Measurements from ENCODE around the gene LMAN1L.

LMAN1L gene

GRCh38 chr15:74781431-74782258, 31.0 kb upstream of the LMAN1L start, which contains the start of gene CSK:
CSK (plus strand) TSS chr15:74782080; CDS start chr15:74798298, 16,218 bp downstream.
- Histone ChIP-seq H3K36me3 (replicated peaks; ENCODE audit: insufficient read depth, low read length) (no peaks in the 10 kb centered on the region), H2AFZ (ENCODE audit: low read length) (peak within 1 kb of the TSS; percentile 25), H3K27ac (ENCODE audit: low read length) (peak within 1 kb of the TSS; percentile 95), H3K9ac (ENCODE audit: low read length) (peak within 1 kb of the TSS; percentile 89), H3K79me2 (ENCODE audit: low read length) (peaks cover 56% of the 10 kb centered on the region), H3K4me3 (ENCODE audit: low read length) (peak within 1 kb of the TSS; percentile 93), H4K20me1 (ENCODE audit: insufficient read depth, low read length) (no peaks in the 10 kb centered on the region), H3K4me2 (ENCODE audit: low read depth, low read length) (peak within 1 kb of the TSS; percentile 99), H3K9me3 (replicated peaks; ENCODE audit: insufficient read depth, low read length) (no peaks in the 10 kb centered on the region), H3K4me1 (ENCODE audit: low read length) (peaks cover 59% of the 10 kb centered on the region), H3K27me3 (replicated peaks; ENCODE audit: insufficient read depth, low read length) (no peaks in the 10 kb centered on the region), H3K9me2 (replicated peaks; ENCODE audit: insufficient read depth, low read length) (no peaks in the 10 kb centered on the region), H3F3A (ENCODE audit: insufficient read depth, low read length) (peaks cover 85% of the 10 kb centered on the region)
- TF ChIP-seq, protein P1, sequence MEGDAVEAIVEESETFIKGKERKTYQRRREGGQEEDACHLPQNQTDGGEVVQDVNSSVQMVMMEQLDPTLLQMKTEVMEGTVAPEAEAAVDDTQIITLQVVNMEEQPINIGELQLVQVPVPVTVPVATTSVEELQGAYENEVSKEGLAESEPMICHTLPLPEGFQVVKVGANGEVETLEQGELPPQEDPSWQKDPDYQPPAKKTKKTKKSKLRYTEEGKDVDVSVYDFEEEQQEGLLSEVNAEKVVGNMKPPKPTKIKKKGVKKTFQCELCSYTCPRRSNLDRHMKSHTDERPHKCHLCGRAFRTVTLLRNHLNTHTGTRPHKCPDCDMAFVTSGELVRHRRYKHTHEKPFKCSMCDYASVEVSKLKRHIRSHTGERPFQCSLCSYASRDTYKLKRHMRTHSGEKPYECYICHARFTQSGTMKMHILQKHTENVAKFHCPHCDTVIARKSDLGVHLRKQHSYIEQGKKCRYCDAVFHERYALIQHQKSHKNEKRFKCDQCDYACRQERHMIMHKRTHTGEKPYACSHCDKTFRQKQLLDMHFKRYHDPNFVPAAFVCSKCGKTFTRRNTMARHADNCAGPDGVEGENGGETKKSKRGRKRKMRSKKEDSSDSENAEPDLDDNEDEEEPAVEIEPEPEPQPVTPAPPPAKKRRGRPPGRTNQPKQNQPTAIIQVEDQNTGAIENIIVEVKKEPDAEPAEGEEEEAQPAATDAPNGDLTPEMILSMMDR (IDR thresholded peaks at IDR 0.05; ENCODE audit: low read length) = peak; percentile 26
- TF ChIP-seq EZH2 (optimal IDR thresholded peaks at IDR 0.05; ENCODE audit: low read depth, low read length) = no peak
- TF ChIP-seq EZH2phosphoT487 (IDR thresholded peaks at IDR 0.05; ENCODE audit: low read length) = no peak
- peak; percentile 83 for DNase-seq

DNA sequence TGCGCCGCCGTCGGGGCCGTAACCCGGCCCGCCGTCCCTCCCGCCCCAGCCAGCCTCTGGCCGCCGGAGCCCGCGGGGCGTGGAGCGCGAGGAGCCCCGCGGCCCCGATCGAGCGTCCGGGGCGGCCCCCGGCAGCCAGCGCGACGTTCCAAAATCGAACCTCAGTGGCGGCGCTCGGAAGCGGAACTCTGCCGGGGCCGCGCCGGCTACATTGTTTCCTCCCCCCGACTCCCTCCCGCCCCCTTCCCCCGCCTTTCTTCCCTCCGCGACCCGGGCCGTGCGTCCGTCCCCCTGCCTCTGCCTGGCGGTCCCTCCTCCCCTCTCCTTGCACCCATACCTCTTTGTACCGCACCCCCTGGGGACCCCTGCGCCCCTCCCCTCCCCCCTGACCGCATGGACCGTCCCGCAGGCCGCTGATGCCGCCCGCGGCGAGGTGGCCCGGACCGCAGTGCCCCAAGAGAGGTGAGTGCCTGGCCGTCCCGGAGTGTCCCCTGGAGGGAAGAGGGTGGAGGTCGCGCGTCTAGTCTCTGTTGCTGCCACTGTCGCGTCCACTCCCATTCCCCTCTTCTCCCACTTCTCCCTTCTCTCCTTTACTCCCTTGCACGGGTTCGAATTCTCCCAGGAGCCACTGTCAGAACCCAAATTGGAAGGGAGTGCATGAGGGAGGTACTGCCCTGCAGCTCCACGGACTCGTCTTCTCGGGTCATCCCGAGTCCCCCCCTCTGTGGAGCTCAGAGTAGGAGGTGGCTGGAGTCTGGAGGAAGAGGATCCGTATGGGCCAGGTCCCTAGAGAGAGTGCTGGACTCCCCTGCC, 30.2 kb upstream of the LMAN1L start:
- TF ChIP-seq EZH2phosphoT487 (IDR thresholded peaks at IDR 0.05; ENCODE audit: low read length) = no peak
- TF ChIP-seq EZH2 (optimal IDR thresholded peaks at IDR 0.05; ENCODE audit: low read depth, low read length) = no peak
- TF ChIP-seq, protein P1 (IDR thresholded peaks at IDR 0.05; ENCODE audit: low read length) = no peak
- no peak overlapping the region for H2AFZ ChIP-seq (ENCODE audit: low read length)
- peak; percentile 57 for DNase-seq

DNA sequence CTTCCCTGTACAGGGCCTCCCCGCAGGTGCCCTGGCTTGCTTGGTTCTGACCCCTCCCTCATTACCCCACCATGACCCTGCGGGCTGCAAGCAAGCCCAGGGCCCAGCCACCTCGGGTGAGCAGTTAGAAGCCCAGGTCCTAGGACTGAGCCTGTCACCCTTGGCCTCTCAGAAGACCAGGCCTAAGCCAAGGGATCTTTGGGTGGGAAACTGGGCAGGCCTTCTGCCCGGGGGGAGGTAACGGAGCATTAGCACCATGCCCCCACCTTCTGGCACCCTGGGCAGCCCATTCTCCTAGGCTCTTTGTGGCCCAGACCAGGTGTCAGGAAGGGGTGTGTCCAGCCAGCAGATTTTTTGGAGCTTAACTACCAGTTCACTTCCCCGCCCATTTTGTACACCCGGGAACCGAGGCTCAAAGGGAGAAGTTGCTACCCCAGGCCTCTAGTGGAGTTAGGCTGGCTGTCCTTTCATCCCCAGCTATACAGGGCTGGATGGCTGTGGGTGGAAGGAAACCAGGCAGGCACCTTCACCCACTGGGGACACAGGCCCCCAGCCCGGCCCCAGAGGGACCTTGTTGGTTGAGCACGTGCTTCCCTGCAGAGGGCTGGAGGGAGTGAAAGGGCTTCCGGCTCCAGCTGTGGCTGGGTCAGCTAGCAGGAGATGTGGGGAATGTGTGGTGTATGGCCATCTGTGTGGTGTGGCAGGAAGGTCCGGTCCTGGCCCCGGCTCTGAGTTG, 29.4 kb upstream of the LMAN1L start:
- TF ChIP-seq EZH2 (optimal IDR thresholded peaks at IDR 0.05; ENCODE audit: low read depth, low read length) (no peak), EZH2phosphoT487 (IDR thresholded peaks at IDR 0.05; ENCODE audit: low read length) (no peak)
- TF ChIP-seq, protein P1 (IDR thresholded peaks at IDR 0.05; ENCODE audit: low read length) = no peak
- Histone ChIP-seq H3K27me3 (replicated peaks; ENCODE audit: insufficient read depth, low read length) (no peaks in the 10 kb centered on the region), H3K36me3 (replicated peaks; ENCODE audit: insufficient read depth, low read length) (no peaks in the 10 kb centered on the region), H3K9ac (ENCODE audit: low read length) (peak overlapping the region; percentile 89), H4K20me1 (ENCODE audit: insufficient read depth, low read length) (no peaks in the 10 kb centered on the region), H3F3A (ENCODE audit: insufficient read depth, low read length) (peaks cover 85% of the 10 kb centered on the region), H3K4me3 (ENCODE audit: low read length) (peak overlapping the region; percentile 93), H3K4me1 (ENCODE audit: low read length) (peaks cover 54% of the 10 kb centered on the region), H3K27ac (ENCODE audit: low read length) (peak overlapping the region; percentile 95), H3K9me3 (replicated peaks; ENCODE audit: insufficient read depth, low read length) (no peaks in the 10 kb centered on the region), H2AFZ (ENCODE audit: low read length) (no peak overlapping the region), H3K79me2 (ENCODE audit: low read length) (peaks cover 66% of the 10 kb centered on the region), H3K9me2 (replicated peaks; ENCODE audit: insufficient read depth, low read length) (no peaks in the 10 kb centered on the region), H3K4me2 (ENCODE audit: low read depth, low read length) (peak overlapping the region; percentile 99)
- peak; percentile 87 for DNase-seq

More for the DNA sequence above, 30.2 kb upstream of the LMAN1L start:
- Histone ChIP-seq H4K20me1 (ENCODE audit: insufficient read depth, low read length) (no peaks in the 10 kb centered on the region), H3K79me2 (ENCODE audit: low read length) (peaks cover 62% of the 10 kb centered on the region), H3K4me3 (ENCODE audit: low read length) (peak overlapping the region; percentile 93), H3K36me3 (replicated peaks; ENCODE audit: insufficient read depth, low read length) (no peaks in the 10 kb centered on the region), H3K27me3 (replicated peaks; ENCODE audit: insufficient read depth, low read length) (no peaks in the 10 kb centered on the region), H3K4me2 (ENCODE audit: low read depth, low read length) (peak overlapping the region; percentile 99), H3K9me3 (replicated peaks; ENCODE audit: insufficient read depth, low read length) (no peaks in the 10 kb centered on the region), H3K27ac (ENCODE audit: low read length) (peak overlapping the region; percentile 95), H3K4me1 (ENCODE audit: low read length) (peaks cover 58% of the 10 kb centered on the region), H3K9me2 (replicated peaks; ENCODE audit: insufficient read depth, low read length) (no peaks in the 10 kb centered on the region), H3K9ac (ENCODE audit: low read length) (peak overlapping the region; percentile 89), H3F3A (ENCODE audit: insufficient read depth, low read length) (peaks cover 85% of the 10 kb centered on the region)
